CD4-positive, alpha-beta T cell treated with Interleukin-15 for 4 hours (primary cell): ENCODE data around the gene KCTD11.

ENCODE experiments used
- DNase-seq: peaks from one replicate; pipeline ENCODE4 v3.0.0-alpha.2; 2020; ENCODE audit warnings: low spot score

Gene KCTD11

GRCh38 chr17:7351665-7352502, at the start of gene KCTD11:
TSS of gene KCTD11 (plus strand) at chr17:7352162.
- DNase-seq: peak; percentile 81

DNA sequence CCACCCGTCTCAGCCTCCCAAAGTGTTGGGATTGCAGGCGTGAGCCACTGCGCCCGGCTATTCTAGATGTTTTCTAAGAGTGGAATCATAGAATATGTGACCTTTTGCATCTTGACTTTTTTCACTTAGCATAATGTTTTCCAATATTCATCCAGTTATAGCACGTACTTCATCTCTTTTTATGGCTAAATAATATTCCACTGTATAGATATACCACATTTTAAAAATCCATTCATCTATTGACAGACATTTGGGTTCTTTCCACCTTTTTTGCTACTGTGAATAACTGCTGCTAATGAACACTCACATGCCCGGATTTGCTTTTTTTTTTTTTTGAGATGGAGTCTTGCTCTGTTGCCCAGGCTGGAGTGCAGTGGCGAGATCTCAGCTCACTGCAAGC, 47.8 kb upstream of the KCTD11 start:
- no peak for DNase-seq

DNA sequence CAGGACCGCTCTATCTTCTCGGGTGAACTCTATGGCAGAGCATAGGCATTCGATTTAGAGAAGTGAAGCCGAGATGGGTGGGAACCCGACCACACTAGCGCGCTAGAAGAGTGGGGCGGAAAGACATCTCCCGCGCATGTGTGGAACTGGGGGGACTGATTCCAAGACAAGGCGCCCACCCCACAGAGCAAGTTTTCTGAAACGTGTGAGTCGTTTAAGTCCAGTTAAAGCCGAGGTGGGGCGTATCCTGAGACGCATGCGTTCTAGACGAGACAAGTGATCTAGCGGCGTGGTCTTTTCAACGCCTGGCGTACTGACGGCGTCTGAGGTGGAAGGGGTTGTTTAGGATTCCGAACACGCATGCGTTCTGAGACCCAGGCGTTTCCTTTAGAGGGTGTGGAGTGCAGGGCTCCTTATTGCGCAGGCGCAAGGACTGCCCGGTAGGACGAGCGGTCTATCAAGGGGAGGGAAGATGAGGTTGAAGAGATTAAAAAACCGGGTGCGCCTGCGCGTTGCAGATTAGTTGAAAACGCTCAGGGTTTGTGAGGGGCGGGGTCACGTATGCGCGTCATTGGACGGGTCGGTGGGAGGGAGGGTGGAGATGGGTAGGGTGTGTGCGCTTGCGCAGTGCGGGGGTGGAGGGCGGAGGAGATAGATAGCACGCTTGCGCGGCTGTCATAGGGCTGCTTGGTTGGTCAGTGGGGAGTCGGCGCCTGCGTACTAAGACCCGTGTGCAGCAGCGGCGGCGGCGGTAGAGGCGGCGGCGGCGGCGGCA, 44.9 kb upstream of the KCTD11 start, which contains the start of gene EIF5A:
TSS of gene EIF5A (plus strand) at position 718 of the 775 bp plus-strand sequence. CDS start 2,008 bp downstream, outside the sequence.
- peak; percentile 100 for DNase-seq

DNA sequence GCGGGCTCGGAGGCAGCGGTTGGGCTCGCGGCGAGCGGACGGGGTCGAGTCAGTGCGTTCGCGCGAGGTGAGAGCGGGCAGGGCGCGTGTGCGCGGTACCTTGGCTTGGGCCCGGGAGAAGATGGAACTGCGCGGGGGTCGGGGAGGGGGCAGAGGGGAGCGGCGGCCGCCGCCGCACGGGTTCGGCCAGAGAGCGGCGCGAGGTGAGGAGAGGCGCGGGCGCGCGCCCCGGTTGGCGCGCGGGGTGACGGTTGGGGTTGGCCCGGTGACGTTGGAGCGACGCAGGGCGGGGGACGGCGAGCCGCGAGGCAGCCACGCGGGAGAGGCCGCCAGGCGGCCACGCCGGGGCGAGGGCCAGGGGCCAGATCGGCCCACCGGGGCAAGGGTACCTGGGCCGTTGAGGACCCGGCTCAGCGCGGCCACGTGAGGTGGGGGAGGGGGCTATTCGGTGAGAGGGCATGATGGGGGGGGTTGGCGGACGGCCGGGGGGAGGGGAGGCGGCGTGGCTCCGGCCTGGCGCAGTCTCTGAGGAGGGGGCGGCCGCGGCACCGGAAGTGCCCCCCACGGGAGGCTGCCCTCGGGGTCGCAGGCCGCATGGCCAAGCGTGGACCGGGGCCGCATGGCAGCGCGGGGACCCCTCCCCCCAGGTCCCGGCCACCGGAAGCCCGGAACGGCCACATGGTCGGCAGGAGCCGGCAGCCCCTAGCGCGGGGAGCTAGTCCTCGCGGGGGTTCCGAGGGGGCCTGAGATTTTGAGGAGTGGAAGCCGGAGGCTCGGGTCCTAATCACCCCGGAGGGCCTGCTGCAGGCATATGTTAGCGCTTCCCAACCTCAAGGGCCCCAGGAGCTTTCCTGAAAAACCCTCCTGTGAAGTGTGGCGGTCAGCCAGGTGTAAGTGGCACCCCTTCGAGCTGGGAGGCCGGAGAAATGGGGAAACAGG, 44.0 kb upstream of the KCTD11 start:
- DNase-seq: peak; percentile 39

- DNase-seq: peak; percentile 90
Observed at GRCh38 chr17:7308625-7309433, 43.1 kb upstream of the KCTD11 start.

DNA sequence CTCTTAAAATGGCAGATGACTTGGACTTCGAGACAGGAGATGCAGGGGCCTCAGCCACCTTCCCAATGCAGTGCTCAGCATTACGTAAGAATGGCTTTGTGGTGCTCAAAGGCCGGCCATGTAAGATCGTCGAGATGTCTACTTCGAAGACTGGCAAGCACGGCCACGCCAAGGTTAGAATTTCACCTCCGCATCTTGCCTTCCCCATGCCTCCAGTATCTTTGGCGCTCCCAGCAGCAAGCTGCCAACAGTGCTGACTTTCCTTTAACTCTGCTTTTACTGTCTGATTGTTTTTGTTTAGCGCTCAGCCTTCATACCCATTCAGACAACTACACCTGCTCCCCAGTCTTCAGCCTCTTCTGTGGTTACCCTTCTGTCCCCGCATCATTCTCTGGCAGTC, 42.3 kb upstream of the KCTD11 start:
- no peak for DNase-seq

DNA sequence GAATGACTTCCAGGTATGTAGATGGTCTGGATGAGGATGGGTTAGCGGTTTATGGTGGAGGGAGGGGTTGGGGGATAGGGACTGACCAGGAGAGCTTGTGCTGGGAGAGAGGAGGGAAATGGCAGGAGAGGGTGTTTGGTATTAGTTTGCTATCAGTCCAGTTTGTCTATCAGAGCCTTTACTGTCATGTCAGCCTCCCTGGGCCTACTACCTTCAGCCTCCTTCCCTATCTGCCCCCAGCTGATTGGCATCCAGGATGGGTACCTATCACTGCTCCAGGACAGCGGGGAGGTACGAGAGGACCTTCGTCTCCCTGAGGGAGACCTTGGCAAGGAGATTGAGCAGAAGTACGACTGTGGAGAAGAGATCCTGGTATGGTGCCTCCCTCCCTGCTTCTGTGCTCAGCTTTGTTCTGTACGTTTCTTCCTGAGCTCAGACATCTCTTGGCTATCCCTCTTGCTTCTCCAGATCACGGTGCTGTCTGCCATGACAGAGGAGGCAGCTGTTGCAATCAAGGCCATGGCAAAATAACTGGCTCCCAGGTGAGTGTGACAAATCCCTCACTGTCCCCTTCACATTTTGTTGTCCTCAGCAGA, 40.8 kb upstream of the KCTD11 start:
- DNase-seq: no peak

DNA sequence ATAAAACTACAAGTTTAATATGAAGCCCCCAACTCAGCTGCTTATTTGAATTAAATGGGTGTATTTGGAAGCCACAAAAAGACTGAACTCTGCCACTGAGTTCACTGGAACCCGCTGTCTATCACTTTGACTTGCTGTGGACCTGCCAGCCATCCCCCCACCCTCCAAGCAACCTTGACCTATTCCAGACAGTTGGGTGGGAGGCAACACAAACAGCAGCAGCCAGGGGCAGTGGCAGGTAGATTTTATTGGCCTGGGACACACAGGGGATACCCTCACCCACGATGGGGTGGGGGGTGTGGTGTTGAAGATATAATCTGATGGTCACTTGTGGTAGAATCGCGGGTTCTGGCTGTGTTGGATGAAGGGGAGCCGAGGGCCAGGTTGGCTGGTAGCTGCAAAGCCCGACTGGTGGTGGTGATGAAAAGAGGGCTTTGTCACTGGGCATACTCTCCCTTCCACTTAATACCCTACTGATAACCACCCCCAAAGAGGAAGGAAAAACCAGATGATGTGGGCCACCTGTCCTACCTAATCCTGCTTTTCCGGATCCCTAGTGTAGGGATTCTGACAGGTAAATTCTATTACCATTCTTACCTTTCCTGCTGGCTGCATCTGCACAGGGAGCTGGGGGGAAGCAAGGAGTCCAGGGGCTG, 39.4 kb upstream of the KCTD11 start:
- no peak for DNase-seq

- DNase-seq: no peak
Observed at GRCh38 chr17:7313088-7313889, 38.7 kb upstream of the KCTD11 start.

GRCh38 chr17:7313890-7314718, 37.9 kb upstream of the KCTD11 start:
- no peak for DNase-seq

- peak; percentile 92 for DNase-seq
Observed at GRCh38 chr17:7314719-7315569, 37.0 kb upstream of the KCTD11 start, which contains the start of gene GPS2. TSS of gene GPS2 (minus strand) at chr17:7315360. CDS start at chr17:7315052, 308 bp downstream.

DNA sequence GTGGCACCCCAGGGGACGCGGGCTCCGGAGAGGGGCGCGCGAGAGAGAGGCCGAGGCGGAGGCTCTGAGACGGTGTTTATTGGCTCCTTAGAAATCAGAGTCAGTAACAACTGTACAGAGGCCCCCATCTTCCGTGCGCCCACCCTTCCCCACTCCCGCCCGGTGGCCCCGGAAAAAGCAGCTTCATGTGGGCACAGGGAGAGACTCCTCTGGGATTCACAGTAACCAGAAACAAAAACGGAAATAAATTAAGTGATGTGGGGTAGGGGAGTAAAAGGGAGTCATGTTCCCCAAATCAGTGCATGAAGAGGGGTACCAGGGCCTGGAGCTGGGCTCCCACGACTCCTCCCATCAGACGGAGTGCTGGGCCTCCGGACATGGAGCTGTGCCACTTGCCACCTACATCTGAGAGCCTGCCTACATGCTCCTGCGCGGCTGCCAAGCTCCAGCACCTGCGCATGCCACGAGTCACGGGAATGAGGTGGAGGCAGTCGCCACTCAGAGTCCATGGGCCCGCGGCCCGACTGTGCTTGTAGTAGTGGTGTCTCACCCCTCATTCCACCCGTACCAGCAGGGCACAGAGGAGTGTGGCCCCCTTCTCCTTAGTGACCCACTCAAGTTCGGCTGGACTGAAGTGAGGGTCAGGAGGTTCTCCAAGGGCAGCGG, 36.3 kb upstream of the KCTD11 start:
- no peak for DNase-seq

DNA sequence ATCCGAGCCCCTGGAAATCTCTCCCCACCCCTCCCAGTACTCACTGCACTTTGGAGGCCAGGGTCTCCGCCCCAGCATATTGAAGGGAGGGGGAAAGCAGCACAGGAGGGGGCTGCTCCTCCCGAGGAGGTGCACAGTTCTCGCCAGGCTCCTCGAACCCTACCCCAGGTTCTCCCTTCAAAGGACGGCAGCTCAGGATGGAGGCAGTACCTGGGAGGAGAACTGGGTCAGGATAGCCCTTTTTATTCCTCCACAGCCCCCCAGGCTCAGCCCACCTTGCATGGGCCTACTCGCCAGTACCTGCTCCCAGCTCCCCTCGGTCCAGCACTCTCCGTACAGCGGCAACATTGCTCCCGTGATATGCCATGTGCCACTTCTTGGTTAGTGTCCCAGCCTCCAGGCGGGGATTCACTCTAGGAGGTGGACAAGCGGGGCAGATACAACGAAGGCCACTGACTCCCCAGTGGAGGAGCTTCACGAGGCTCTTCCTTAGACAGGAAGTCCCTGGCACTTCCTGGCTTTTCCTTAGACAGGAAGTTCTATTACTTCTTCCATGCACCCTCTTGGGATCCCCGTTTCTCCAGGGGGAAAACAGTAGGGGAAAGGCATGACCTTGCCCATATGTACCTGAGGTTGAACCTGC, 34.7 kb upstream of the KCTD11 start:
- no peak for DNase-seq

- DNase-seq: no peak
Observed at GRCh38 chr17:7318121-7318860, 33.7 kb upstream of the KCTD11 start.

DNA sequence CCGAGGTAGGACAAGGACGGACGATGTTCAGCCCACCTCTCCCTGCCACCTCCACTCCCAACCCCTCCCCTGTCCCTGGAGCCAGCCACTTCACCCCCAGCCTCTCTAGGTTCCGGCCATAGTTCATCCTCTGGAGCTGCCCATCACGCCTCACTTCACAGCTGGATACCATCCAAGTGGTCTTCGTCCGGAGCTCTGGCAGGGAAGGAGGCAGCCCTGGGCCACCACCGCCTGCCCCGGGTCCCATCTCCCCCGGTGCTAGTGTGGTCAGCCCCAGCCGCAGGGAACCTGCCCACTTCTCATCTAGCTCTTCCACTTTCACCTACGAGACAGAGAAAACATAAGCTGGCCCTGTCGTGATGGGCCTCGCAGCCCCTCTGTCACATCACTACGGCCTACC, 30.5 kb upstream of the KCTD11 start:
- no peak for DNase-seq
